Neural progenitor cell (in vitro differentiated cells): Measurements from ENCODE around the gene GAB1.
"Not testable (repeated sequence)": the region's sequence is repeated elsewhere in the genome, so short reads cannot be mapped to it uniquely, and the experiment has no call there.

ENCODE experiments used
- CTCF ChIP-seq: fragments of 200-600 bp; sonication (generic); IDR thresholded peaks from 2 replicates; pipeline ENCODE4 v1.5.1; 2017; ENCODE audit warnings: antibody characterized with exemption, mild to moderate bottlenecking
- EZH2 ChIP-seq: fragments of 200-600 bp; sonication (generic); IDR thresholded peaks from 2 replicates; pipeline ENCODE4 v1.6.1; 2017; ENCODE audit warnings: antibody characterized with exemption, mild to moderate bottlenecking, moderate library complexity
- EZH2phosphoT487 ChIP-seq: fragments of 200-600 bp; sonication (generic); IDR thresholded peaks from 2 replicates; pipeline ENCODE4 v1.6.1; 2017; ENCODE audit warnings: antibody characterized with exemption

- TF ChIP-seq CTCF, EZH2phosphoT487, EZH2: not testable (repeated sequence)
These were observed 13.3 kb downstream of the GAB1 start for GRCh38 chr4:143349858-143350527.
